GM18868 (cell line): ENCODE data around the gene CDON.
"Not testable (repeated sequence)": the region's sequence is repeated elsewhere in the genome, so short reads cannot be mapped to it uniquely, and the experiment has no call there.

Source experiments
- ATAC-seq: cut with Tn5 transposase; IDR thresholded peaks from one replicate; pipeline ENCODE4 v1.9.1; 2021; ENCODE audit warnings: mild to moderate bottlenecking, moderate library complexity; ENCODE audit not compliant: unreplicated experiment

CDON gene

GRCh38 chr11:126051117-126051516, 11.5 kb downstream of the CDON start:
- no peak for ATAC-seq

GRCh38 chr11:126049159-126049558, 13.5 kb downstream of the CDON start:
- ATAC-seq: no peak

GRCh38 chr11:126048197-126048596, 14.5 kb downstream of the CDON start:
- ATAC-seq: no peak

GRCh38 chr11:126046570-126047195, 16.0 kb downstream of the CDON start:
- no peak for ATAC-seq

GRCh38 chr11:126039485-126040271, 23.0 kb downstream of the CDON start:
- no peak for ATAC-seq

- ATAC-seq: no peak
These were observed 26.9 kb downstream of the CDON start for GRCh38 chr11:126035718-126036117.

- no peak for ATAC-seq
These were observed 27.7 kb downstream of the CDON start for GRCh38 chr11:126034933-126035425.

GRCh38 chr11:126034039-126034932, 28.4 kb downstream of the CDON start:
- no peak for ATAC-seq

- no peak for ATAC-seq
These were observed 30.3 kb downstream of the CDON start for GRCh38 chr11:126032375-126032774.

GRCh38 chr11:126029805-126030204, 32.9 kb downstream of the CDON start:
- no peak for ATAC-seq

GRCh38 chr11:126029237-126029636, 33.4 kb downstream of the CDON start:
- no peak for ATAC-seq

GRCh38 chr11:126028534-126028933, 34.1 kb downstream of the CDON start:
- ATAC-seq: not testable (repeated sequence)

GRCh38 chr11:126026579-126026978, 36.1 kb downstream of the CDON start:
- ATAC-seq: no peak

GRCh38 chr11:126025822-126026221, 36.8 kb downstream of the CDON start:
- no peak for ATAC-seq

- ATAC-seq: no peak
These were observed 38.5 kb downstream of the CDON start for GRCh38 chr11:126024123-126024522.

- ATAC-seq: no peak
These were observed 49.8 kb downstream of the CDON start for GRCh38 chr11:126012852-126013251.

GRCh38 chr11:126011754-126012153, 50.9 kb downstream of the CDON start:
- no peak for ATAC-seq

GRCh38 chr11:126011265-126011664, 51.4 kb downstream of the CDON start:
- ATAC-seq: no peak

GRCh38 chr11:126008956-126009355, 53.7 kb downstream of the CDON start:
- ATAC-seq: no peak

- no peak for ATAC-seq
These were observed 55.4 kb downstream of the CDON start for GRCh38 chr11:126007238-126007637.

- no peak for ATAC-seq
These were observed 56.6 kb downstream of the CDON start for GRCh38 chr11:126006068-126006467.
